HG03066 (cell line): ENCODE results near the gene MDFIC2.
"Not testable (repeated sequence)": the region's sequence is repeated elsewhere in the genome, so short reads cannot be mapped to it uniquely, and the experiment has no call there.

Experiments
- ATAC-seq: cut with Tn5 transposase; IDR thresholded peaks from one replicate; pipeline ENCODE4 v1.9.1; 2021; ENCODE audit warnings: low read depth; ENCODE audit not compliant: unreplicated experiment

The MDFIC2 gene

DNA sequence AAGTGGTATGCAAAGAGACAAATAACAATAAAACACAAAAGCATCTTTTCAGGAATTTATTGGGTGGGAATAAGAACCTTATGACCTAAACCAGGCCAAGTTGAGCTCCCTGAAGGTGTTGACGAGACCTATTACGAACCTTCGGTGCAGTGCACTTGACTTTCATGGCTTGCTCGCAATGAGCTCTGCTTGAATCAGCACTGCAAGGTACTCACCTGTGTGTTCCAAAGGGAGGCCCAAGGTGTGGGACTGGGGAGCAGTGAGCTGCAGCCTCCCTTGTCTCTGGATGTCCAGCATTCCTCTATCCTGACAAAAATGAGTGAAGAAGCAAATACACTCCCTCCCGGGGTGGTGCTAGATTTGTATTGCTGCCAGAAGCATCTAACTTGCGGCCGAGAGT, at the start of gene MDFIC2:
Gene MDFIC2, minus strand, starts transcription at position 303 of the 400 bp plus-strand sequence. CDS start 665 bp downstream, outside the sequence.
- ATAC-seq = no peak

GRCh38 chr3:70360979-70361760, 48.7 kb upstream of the MDFIC2 start:
- ATAC-seq = peak; percentile 78

GRCh38 chr3:70359711-70360110, 47.3 kb upstream of the MDFIC2 start:
- ATAC-seq = no peak

GRCh38 chr3:70358978-70359580, 46.6 kb upstream of the MDFIC2 start:
- ATAC-seq = no peak

GRCh38 chr3:70352215-70352614, 39.8 kb upstream of the MDFIC2 start:
- no peak for ATAC-seq

GRCh38 chr3:70342149-70342548, 29.7 kb upstream of the MDFIC2 start:
- no peak for ATAC-seq

DNA sequence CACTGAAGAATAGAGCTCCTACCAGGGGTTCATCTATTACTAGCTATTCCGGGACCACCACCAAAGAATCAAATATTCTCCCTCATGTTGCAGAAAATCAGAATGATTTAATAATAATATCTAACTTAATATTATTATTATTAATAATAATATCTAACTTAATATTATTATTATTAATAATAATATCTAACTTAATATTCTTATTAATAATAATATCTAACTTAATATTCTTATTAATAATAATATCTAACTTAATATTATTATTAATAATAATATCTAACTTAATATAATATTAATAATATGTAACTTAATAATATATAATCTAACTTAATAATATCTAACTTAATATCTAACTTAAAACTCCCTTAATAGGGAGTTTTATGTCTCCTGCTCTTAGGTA, 24.4 kb upstream of the MDFIC2 start:
- not testable (repeated sequence) for ATAC-seq

GRCh38 chr3:70333080-70333479, 20.6 kb upstream of the MDFIC2 start:
- no peak for ATAC-seq

- ATAC-seq = no peak
Measured at GRCh38 chr3:70315021-70315420, 2.6 kb upstream of the MDFIC2 start.

DNA sequence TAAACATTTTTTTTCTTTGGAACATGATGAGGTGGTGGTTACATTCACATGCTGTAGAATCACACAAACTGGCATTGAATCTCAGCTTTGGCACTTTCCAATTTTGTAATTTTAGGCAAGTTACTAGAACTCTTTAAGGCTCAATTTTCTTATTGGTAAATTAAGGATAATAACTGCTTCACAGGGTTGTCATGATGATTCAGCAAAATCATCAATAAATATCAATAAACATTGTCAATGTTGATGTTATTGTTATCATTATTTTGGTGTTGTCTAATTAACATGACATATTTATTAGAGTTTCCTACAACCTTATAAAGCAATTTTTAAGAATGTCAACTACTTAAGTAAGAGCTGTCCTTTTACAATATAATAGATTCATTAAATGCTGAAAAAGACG, 1.6 kb downstream of the MDFIC2 start:
- ATAC-seq = no peak

- ATAC-seq = no peak
Measured at GRCh38 chr3:70309591-70309990, 2.8 kb downstream of the MDFIC2 start.

DNA sequence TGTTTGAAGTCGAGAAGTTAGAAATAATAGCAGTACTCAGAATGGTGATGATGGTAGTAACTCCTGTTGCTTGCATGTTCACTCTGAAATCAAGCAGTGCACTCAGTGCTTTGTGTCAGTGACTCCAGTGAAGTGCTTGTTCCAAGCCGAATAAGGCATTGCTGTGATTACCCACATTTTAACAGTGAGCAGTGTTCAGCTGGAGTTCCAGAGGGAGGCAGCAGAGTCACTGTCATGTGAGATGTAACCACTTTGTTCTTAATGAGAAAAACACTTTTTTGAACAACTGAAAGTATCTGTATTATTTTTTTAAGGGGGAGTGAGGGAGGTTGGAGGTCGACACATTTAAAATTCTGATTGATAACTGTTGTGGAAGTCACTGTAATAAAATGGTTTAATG, 3.7 kb downstream of the MDFIC2 start:
- ATAC-seq = no peak

DNA sequence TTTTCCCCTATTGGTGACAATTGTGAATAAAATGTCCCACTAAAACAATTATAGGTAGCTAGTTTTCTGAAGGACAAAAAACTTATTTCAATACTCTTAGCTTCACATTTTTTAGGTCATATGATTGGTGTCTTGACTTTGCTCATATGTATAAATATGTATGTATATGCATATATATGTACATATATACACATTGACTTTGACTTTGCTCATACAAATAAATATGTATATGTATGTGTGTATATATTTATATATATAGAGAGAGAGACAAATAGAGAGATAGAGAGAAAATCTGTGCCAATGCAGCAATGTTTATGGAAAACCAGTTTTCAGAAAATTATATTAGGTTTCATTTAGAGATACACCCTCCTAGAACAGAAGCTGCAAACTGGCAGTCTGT, 5.7 kb downstream of the MDFIC2 start:
- no peak for ATAC-seq

- no peak for ATAC-seq
Measured at GRCh38 chr3:70298385-70298784, 14.1 kb downstream of the MDFIC2 start.

GRCh38 chr3:70291097-70291482, 21.3 kb downstream of the MDFIC2 start:
- no peak for ATAC-seq

DNA sequence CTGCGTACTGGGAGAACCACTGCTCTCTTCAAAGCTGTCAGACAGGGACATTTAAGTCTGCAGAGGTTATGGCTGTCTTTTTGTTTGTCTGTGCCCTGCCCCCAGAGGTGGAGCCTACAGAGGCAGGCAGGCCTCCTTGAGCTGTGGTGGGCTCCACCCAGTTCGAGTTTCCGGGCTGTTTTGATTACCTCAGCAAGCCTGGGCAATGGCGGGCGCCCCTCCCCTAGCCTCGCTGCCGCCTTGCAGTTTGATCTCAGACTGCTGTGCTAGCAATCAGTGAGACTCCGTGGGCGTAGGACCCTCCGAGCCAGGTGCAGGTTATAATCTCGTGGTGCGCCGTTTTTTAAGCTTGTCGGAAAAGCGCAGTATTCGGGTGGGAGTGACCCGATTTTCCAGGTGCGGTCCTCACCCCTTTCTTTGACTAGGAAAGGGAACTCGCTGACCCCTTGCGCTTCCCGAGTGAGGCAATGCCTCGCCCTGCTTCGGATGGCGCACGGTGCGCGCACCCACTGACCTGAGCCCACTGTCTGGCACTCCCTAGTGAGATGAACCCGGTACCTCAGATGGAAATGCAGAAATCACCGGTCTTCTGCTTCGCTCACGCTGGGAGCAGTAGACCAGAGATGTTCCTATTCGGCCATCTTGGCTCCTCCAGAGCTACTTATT, 21.9 kb downstream of the MDFIC2 start:
- not testable (repeated sequence) for ATAC-seq

DNA sequence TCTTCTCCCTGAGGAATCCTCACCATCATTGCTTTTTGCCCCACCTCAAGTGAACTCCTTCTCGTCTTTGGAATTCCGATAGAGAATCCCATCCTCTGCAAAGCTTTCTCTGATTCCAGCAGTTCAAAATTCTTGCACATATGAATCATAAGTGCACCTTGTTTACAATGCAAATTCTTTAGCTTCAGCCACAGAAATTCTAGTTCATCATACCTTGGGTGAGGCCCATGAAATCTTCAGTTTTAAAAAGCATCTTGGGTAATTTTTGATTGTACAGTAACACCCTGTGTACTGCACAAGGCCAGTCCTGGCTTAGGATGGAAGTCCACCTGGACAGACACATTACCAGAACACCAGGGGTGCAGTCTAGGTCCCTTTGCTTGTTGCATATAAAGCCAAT, 30.8 kb downstream of the MDFIC2 start:
- ATAC-seq = no peak

DNA sequence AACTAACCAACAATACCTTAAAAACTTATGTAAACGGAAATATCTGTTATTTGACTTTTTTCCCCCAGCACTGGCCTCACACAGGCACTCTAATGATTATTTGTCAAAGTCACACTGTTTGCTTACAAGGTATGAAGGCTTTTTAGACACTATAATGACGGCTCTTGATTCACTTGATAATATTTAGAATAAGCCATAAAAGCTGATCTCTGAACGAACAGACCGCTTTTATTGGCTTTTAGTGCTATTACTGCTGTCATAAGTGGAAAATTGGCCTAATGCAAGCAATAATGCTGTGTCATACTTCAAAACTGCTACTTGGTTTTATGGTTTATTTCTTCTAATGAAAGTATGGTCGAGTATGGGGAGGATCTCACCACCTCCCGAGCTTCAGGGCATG, 35.1 kb downstream of the MDFIC2 start:
- no peak for ATAC-seq

DNA sequence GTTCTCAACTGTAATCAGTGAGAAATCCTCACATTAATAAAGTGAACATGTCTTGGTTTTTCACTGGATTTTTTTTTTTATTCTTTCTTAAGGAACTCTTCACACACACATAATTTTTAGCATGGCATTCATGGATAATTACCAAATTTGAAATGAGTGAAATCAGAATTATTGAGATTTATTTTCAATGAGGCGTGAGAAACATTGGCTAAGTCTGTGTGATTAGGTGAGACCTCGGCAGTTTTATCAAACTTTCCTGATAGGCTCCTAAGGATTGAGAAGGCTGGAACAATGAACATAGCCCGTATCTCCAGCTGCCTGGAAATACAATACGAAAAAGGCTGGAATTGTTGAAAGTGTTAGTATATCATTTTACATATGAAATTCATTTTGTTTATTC, 35.5 kb downstream of the MDFIC2 start:
- ATAC-seq = no peak

GRCh38 chr3:70273492-70273891, 38.9 kb downstream of the MDFIC2 start:
- no peak for ATAC-seq

DNA sequence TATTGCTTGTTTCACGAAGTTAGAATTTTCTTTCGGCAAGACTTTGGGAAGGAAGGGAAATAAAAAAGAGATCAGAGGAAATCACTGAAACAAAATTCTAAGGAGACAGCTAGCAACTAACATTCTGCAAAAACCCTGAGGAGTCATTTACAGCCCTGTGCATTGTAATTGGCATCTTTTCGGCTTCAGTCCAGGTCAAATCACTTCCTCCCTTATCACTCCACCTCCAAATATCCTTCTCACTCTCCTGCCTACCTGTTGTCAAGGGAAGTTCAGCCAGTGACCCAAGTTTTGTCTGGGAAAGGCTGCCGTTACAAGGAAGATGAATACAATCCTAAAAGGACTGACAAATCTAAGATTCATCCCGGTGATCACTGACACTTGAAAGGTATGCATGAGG, 39.6 kb downstream of the MDFIC2 start:
- no peak for ATAC-seq
